OCI-LY3 (cell line): ENCODE measurements around the gene ABCA10.

Experiments
- H2AFZ ChIP-seq: fragments of 200-600, 300-600 bp; shearing (Covaris generic); 2 replicates; pipeline ENCODE4 v1.6.0; 2014; ENCODE audit warnings: antibody characterized with exemption, low read depth, low read length
- H3K27ac ChIP-seq: fragments of 200-600, 300-600 bp; sonication (generic); 2 replicates; pipeline ENCODE4 v1.5.1; 2014; ENCODE audit warnings: mild to moderate bottlenecking, low read length, moderate library complexity, mixed read lengths
- H3K27me3 ChIP-seq: fragments of 200-600, 300-600 bp; sonication (generic); 2 replicates; pipeline ENCODE4 v1.6.1; 2014; ENCODE audit warnings: low read depth, low read length, mixed read lengths
- H3K36me3 ChIP-seq: fragments of 200-600, 300-600 bp; sonication (generic); replicated peaks from 2 replicates; pipeline ENCODE3; 2014; ENCODE audit warnings: low read depth, low read length, mixed read lengths
- H3K4me1 ChIP-seq: fragments of 300-600, 200-600 bp; sonication (generic); 2 replicates; pipeline ENCODE4 v1.6.1; 2014; ENCODE audit warnings: low read length, mixed read lengths
- H3K4me2 ChIP-seq: fragments of 200-600, 300-600 bp; sonication (generic); 2 replicates; pipeline ENCODE4 v1.6.1; 2014; ENCODE audit warnings: low read length, mixed read lengths
- H3K4me3 ChIP-seq: fragments of 300-600, 200-600 bp; sonication (generic); 2 replicates; pipeline ENCODE4 v1.5.1; 2014; ENCODE audit warnings: antibody characterized with exemption, mild to moderate bottlenecking, low read length, moderate library complexity
- H3K79me2 ChIP-seq: fragments of 300-600, 200-600 bp; shearing (Covaris generic); 2 replicates; pipeline ENCODE4 v1.6.1; 2014; ENCODE audit warnings: mild to moderate bottlenecking, low read length, mixed read lengths
- H3K9ac ChIP-seq: fragments of 300-600, 200-600 bp; shearing (Covaris generic); 2 replicates; pipeline ENCODE4 v1.6.0; 2014; ENCODE audit warnings: mild to moderate bottlenecking, low read length, moderate library complexity
- H3K9me3 ChIP-seq: fragments of 200-600, 300-600 bp; shearing (Covaris generic); 2 replicates; pipeline ENCODE4 v1.6.1; 2014; ENCODE audit warnings: low read length, mixed read lengths; ENCODE audit not compliant: insufficient read depth
- H4K20me1 ChIP-seq: fragments of 200-600, 300-600 bp; sonication (generic); 2 replicates; pipeline ENCODE4 v1.6.1; 2016; ENCODE audit warnings: low read length, mixed read lengths; ENCODE audit not compliant: insufficient read depth
- CTCF ChIP-seq: fragments of 200-600, 300-600 bp; sonication (generic); IDR thresholded peaks from 2 replicates; pipeline ENCODE4 v1.5.1; 2014; ENCODE audit warnings: antibody characterized with exemption, low read length, low read depth
- EZH2phosphoT487 ChIP-seq: fragments of 200-600 bp; shearing (Covaris generic); IDR thresholded peaks from 2 replicates; pipeline ENCODE4 v1.6.1; 2018; ENCODE audit warnings: antibody characterized with exemption, mixed run types, low read depth

ABCA10 gene

GRCh38 chr17:69254187-69254586, 25.6 kb upstream of the ABCA10 start:
- H3K27ac ChIP-seq: no peak overlapping the region
- H3K79me2 ChIP-seq: no peaks in the 10 kb centered on the region
- no peak overlapping the region for H3K4me2 ChIP-seq
- no peak overlapping the region for H2AFZ ChIP-seq
- H4K20me1 ChIP-seq: no peaks in the 10 kb centered on the region
- H3K36me3 ChIP-seq: peaks cover 4% of the 10 kb centered on the region
- H3K4me3 ChIP-seq: no peak overlapping the region
- no peak overlapping the region for H3K9ac ChIP-seq
- TF ChIP-seq CTCF (no peak), EZH2phosphoT487 (no peak)
- H3K9me3 ChIP-seq: no peaks in the 10 kb centered on the region
- H3K4me1 ChIP-seq: no peaks in the 10 kb centered on the region
- no peaks in the 10 kb centered on the region for H3K27me3 ChIP-seq

DNA sequence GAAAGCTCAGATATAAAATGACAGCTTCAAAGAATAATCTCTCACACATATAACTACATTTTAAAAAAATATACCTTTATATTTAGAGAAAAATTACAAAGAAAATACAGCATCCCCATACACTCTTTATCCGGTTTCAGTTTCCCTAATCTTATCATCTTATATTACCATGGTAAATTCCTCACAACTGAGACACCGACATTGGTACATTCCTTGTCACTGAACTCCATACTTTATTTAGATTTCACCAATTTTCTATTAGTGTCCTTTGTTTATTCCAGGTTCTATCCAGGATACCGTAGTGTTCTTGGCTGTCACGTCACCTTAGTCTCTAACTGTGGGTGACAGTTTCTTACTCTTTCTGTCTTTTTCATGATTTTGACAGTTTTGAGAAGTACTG, 22.0 kb upstream of the ABCA10 start:
- Histone ChIP-seq H3K4me1 (no peaks in the 10 kb centered on the region), H3K4me2 (no peak overlapping the region)

DNA sequence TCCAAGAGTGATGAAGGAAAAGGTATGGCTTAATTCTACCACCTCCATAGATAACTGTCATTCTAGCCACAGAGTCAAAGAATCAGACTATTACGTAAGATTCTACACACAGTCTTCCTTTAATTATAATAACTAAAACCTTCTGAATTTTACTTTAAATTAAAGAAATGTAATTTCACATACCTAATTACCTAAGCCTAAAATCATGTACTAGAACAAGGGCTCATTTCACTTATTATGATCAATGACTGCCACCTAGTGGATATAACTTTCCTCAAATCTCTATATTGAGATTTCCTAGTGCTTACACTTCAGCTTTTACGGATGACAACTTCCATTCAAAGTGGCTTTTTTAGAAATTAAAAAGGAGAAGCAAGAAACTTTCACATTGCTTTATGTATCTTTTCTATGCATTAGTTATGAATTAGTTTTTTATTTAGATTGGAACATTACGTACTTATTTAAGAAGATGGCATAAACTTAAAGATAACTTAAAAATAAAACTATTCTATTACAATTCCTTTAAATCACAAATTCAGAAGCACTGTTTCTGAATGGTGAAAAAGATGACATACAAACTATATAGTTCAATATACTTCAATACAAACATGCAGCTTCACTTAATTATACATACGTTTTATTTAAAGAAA, 18.2 kb upstream of the ABCA10 start:
- Histone ChIP-seq H3K4me3 (no peak overlapping the region), H3K4me1 (no peaks in the 10 kb centered on the region), H4K20me1 (no peaks in the 10 kb centered on the region), H3K36me3 (no peaks in the 10 kb centered on the region), H3K27me3 (no peaks in the 10 kb centered on the region), H3K27ac (no peak overlapping the region), H3K79me2 (no peaks in the 10 kb centered on the region), H3K9me3 (no peaks in the 10 kb centered on the region), H2AFZ (no peak overlapping the region), H3K9ac (no peak overlapping the region), H3K4me2 (no peak overlapping the region)
- TF ChIP-seq CTCF (peak; percentile 79), EZH2phosphoT487 (no peak)

More for the DNA sequence above, 22.0 kb upstream of the ABCA10 start:
- peaks cover 4% of the 10 kb centered on the region for H3K36me3 ChIP-seq
- no peak overlapping the region for H3K9ac ChIP-seq
- H4K20me1 ChIP-seq: no peaks in the 10 kb centered on the region
- H2AFZ ChIP-seq: no peak overlapping the region
- H3K9me3 ChIP-seq: no peaks in the 10 kb centered on the region
- H3K27ac ChIP-seq: no peak overlapping the region
- TF ChIP-seq CTCF (no peak), EZH2phosphoT487 (no peak)
- no peaks in the 10 kb centered on the region for H3K27me3 ChIP-seq
- H3K4me3 ChIP-seq: no peak overlapping the region
- no peaks in the 10 kb centered on the region for H3K79me2 ChIP-seq

GRCh38 chr17:69246202-69246601, 17.6 kb upstream of the ABCA10 start:
- TF ChIP-seq EZH2phosphoT487 (no peak), CTCF (no peak)
- Histone ChIP-seq H2AFZ (no peak overlapping the region), H3K9me3 (no peaks in the 10 kb centered on the region), H3K9ac (no peak overlapping the region), H3K27ac (no peak overlapping the region), H3K4me2 (no peak overlapping the region), H3K4me3 (no peak overlapping the region), H4K20me1 (no peaks in the 10 kb centered on the region), H3K27me3 (no peaks in the 10 kb centered on the region), H3K36me3 (no peaks in the 10 kb centered on the region), H3K4me1 (no peaks in the 10 kb centered on the region), H3K79me2 (no peaks in the 10 kb centered on the region)
